ENCODE data around the gene RFX2. TPM values are rescaled to one million over a fixed set of nuclear protein-coding genes. Genes with fewer than 3 reads are reported as not detected.

RFX2 gene
- total and polyA plus RNA-seq, 8 donors: 1.8 to 14.0 (median 3.4) TPM

GRCh38 chr19:6138066-6138465, 27.8 kb upstream of the RFX2 start:
- no peaks in the 10 kb centered on the region for H3K27me3 ChIP-seq
- ATAC-seq (no peak), DNase-seq (no peak), FAIRE-seq (no peak)
- H3K27ac ChIP-seq: no peak overlapping the region
- intact Hi-C loops (cut with DNase I): no loop called here
- 61 to 69% methylated on average over 7 of the region's 7 CpGs for WGBS, 2 donors
- H3K4me3 ChIP-seq: no peak overlapping the region
- no peaks in the 10 kb centered on the region for H3K4me1 ChIP-seq
- no peak for TF ChIP-seq CTCF (IDR thresholded peaks at IDR 0.05)
- no peaks in the 10 kb centered on the region for H3K36me3 ChIP-seq
- H3K9me3 ChIP-seq: no peaks in the 10 kb centered on the region

- Histone ChIP-seq H3K4me3 (no peak overlapping the region), H3K4me1 (no peaks in the 10 kb centered on the region), H3K9me3 (no peaks in the 10 kb centered on the region), H3K36me3 (no peaks in the 10 kb centered on the region), H3K27ac (no peak overlapping the region), H3K27me3 (no peaks in the 10 kb centered on the region)
- 83 to 91% methylated on average over 5 of the region's 5 CpGs for WGBS, 2 donors
- no peak for DNase-seq
- ATAC-seq: no peak
- intact Hi-C loops (cut with DNase I): no loop called here
- no peak for FAIRE-seq
- TF ChIP-seq CTCF (IDR thresholded peaks at IDR 0.05): no peak
Measured at GRCh38 chr19:6133231-6133630, 22.9 kb upstream of the RFX2 start.

GRCh38 chr19:6132482-6132881, 22.2 kb upstream of the RFX2 start:
- intact Hi-C loops (cut with DNase I): no loop called here
- ATAC-seq (no peak), DNase-seq (no peak), FAIRE-seq (no peak)
- Histone ChIP-seq H3K4me1 (no peaks in the 10 kb centered on the region), H3K27ac (no peak overlapping the region), H3K9me3 (no peaks in the 10 kb centered on the region), H3K27me3 (no peaks in the 10 kb centered on the region), H3K4me3 (no peak overlapping the region), H3K36me3 (no peaks in the 10 kb centered on the region)
- 86 to 91% methylated on average over 4 of the region's 4 CpGs for WGBS, 2 donors
- no peak for TF ChIP-seq CTCF (IDR thresholded peaks at IDR 0.05)

GRCh38 chr19:6127716-6128335, 17.5 kb upstream of the RFX2 start:
- no peak for TF ChIP-seq CTCF (IDR thresholded peaks at IDR 0.05)
- Histone ChIP-seq H3K36me3 (no peaks in the 10 kb centered on the region), H3K4me1 (no peaks in the 10 kb centered on the region), H3K27ac (no peak overlapping the region), H3K9me3 (no peaks in the 10 kb centered on the region), H3K27me3 (no peaks in the 10 kb centered on the region), H3K4me3 (no peak overlapping the region)
- WGBS, 2 donors: 85 to 87% methylated on average over 6 of the region's 6 CpGs
- FAIRE-seq (no peak), ATAC-seq (no peak), DNase-seq (no peak)
- intact Hi-C loops (cut with DNase I): loop anchor here in 2 of 3 donors (5.0 kb wide), 1 partner anchor 81 kb away; no protein-coding TSS in a partner anchor

GRCh38 chr19:6126335-6126974, 16.2 kb upstream of the RFX2 start:
- no peak for TF ChIP-seq CTCF (IDR thresholded peaks at IDR 0.05)
- FAIRE-seq (no peak), DNase-seq (no peak), ATAC-seq (peak in 3 of 4 donors; percentile 68 to 78 (median 70))
- H3K27ac ChIP-seq: no peak overlapping the region
- H3K9me3 ChIP-seq: no peaks in the 10 kb centered on the region
- H3K36me3 ChIP-seq: no peaks in the 10 kb centered on the region
- H3K4me3 ChIP-seq: no peak overlapping the region
- H3K4me1 ChIP-seq: no peaks in the 10 kb centered on the region
- intact Hi-C loops (cut with DNase I): loop anchor here in 2 of 3 donors (5.0 kb wide), 1 partner anchor 79 kb away; no protein-coding TSS in a partner anchor
- no peaks in the 10 kb centered on the region for H3K27me3 ChIP-seq
- WGBS, 2 donors: 28 to 33% methylated on average over 3 of the region's 3 CpGs

Data from pancreas (tissue), 10 donors.